ENCODE data around the gene ACTBL2.

Gene ACTBL2

DNA sequence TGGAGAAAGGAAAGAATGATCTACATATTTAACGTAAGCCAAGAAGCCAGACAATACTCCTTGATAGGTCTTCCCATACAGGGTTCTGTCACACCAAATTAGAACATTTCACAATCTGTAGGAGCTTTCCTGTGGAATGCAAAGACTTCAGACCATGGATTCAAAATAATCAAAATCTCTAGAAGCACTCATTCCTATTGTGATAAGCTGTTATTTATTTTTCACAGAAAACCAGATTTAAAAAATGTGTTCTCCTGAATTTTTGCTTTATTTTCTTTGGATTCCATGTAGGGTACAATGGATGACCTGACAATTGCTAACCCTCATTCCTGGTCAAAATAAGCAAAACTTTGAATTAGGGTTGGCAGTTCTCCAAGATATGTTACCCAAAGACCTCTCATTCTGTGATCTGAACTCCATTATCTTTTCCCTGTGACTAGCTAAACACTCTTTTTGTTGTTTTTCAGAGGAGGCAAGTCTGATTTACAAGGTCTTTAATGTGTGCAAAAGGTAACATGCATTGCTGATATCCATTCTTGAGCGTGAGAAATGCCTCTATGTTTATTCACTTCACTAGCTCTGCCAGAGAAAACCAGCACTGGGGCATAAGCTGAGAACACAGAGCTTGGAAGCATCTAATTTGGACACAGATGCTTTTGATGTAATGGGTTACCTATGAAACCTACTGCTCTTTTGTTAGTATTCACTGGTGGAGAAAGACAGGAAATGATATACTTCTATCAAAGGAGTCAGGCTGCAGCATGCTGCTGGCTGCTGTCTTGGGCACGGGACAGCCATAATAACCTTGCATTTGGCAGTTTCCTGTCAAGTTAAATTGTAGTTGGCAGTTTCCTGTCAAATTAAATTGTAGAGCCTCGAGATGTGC is 31.4 kb downstream of the ACTBL2 start:
- FAIRE-seq (no peak), DNase-seq (ENCODE audit: low spot score) (no peak)

DNA sequence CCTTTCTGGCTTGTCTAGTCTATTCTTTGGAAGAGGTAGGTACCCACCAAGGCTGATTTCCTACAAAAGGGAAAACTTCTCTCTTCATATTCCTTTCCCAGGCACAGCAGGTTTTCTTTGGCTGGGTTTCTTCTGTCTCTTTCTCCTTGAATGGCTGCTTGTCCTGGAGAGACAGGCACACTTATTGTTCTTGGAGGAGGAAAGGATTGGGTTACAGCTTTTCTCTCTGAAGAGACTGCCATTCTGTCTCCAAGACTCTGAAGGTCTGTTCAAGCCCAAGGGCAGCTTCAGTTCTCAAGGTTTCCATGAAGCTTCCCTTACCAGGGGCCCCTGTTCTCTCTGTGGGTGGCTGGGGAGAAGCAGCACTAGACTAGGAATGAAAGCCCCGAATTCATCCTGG is 33.9 kb downstream of the ACTBL2 start:
- FAIRE-seq (no peak), DNase-seq (ENCODE audit: low spot score) (no peak)

DNA sequence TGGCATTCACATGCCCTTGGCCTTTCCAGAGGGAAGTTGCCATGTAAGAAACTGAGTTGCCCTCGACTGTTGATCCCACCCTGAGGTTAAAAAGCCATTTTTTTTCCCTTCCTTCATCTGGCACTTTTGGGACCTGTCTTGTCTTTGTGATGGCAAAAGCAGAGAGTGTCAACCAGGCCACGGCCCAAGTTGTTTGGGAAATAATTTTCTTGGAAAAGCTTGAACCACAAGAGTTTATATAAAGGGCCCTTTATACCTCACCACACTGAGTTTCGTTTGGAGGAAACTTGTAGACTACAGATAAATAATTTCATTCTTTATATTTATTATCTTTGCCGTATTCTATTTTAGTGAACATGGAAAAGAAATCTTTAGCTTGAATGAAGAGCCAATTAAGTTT is 34.3 kb downstream of the ACTBL2 start:
- FAIRE-seq (no peak), DNase-seq (ENCODE audit: low spot score) (no peak)

DNA sequence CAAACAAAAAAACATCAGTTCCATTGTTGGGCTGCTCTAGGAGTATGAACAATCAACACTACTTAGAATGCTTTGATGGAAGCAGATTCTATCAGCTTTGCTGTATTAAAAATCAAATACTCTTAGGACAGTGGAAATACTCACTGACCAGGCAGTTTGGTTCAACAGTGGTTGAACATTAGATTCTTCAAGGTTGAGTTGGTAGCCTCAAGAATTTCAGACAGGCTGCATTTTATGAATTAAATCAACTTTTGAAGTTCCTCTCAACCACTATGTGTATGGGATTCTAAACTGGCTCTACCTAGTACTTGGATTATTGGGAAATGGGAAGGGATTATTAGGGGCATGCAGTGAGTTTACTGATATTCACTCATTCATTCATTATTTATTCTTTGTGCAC is 35.0 kb downstream of the ACTBL2 start:
- FAIRE-seq, result no peak
- no peak for DNase-seq (ENCODE audit: low spot score)

- DNase-seq (ENCODE audit: low spot score), result no peak
- no peak for FAIRE-seq
Measured at GRCh38 chr5:57446966-57447365, 35.6 kb downstream of the ACTBL2 start.

- FAIRE-seq (no peak), DNase-seq (ENCODE audit: low spot score) (no peak)
Measured at GRCh38 chr5:57445705-57446037, 36.9 kb downstream of the ACTBL2 start.

- no peak for DNase-seq (ENCODE audit: low spot score)
- FAIRE-seq, result no peak
Measured at GRCh38 chr5:57445006-57445704, 37.5 kb downstream of the ACTBL2 start.

GRCh38 chr5:57442080-57442839 is 40.4 kb downstream of the ACTBL2 start:
- DNase-seq (ENCODE audit: low spot score) (peak; percentile 68), FAIRE-seq (peak; percentile 48)

GRCh38 chr5:57441557-57441956 is 41.1 kb downstream of the ACTBL2 start:
- FAIRE-seq (no peak), DNase-seq (ENCODE audit: low spot score) (peak; percentile 80)

DNA sequence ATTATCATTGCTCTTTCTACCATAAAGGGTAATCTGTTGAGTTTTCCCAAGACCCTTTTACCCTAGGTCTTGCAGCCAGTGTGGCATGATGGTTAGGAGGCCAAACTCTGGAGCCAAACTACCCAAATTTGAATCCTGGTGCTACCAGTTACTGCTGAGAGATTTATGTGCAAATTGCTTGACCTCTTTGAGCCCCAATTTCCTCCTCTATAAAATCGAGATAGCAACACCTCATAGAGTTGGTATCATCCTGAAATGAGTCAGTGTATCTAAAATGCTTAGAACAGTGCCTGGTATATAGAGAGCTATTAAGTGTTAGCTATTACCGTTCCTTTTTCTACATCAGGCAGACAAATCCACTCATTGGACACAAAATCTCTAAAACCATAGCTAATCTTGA is 43.0 kb downstream of the ACTBL2 start:
- FAIRE-seq (no peak), DNase-seq (ENCODE audit: low spot score) (no peak)

DNA sequence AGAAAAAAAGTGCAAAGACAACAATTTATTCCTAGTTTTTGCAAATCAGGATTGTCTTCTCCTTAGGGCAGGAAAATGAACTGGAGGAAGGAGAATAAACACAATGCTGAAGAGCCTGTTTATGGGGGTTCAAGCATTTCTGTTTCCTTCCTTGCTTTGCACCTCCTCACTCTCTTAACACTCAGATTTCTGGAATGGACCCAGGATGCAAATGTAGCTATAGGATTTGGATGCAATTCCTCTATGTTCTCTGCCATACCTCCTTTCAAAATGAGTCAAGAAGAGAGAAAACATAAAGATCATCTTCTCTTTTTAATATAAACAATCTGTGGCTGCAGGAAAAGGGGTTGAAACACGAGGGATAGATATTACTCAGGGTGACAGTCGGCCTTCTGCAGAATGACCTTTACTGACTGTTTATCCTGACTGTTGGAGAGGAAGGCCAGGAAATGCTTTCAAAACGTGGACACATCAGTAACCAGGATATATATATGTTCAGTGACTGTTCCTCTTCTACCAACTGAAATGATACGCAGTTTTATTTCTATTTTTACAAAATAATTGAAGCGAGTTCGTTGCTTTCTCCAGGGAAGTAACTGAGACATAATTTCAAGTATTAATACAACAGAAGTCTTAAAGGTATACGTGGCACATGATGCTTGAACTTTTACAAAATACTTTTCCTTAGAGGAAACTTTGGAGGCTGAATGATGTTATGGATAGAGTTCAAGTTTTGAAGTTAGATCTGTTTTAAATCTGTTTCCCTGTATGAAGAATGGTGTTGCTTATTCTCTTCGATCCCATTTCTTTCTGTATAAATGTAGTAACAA is 44.4 kb downstream of the ACTBL2 start:
- no peak for FAIRE-seq
- no peak for DNase-seq (ENCODE audit: low spot score)

DNA sequence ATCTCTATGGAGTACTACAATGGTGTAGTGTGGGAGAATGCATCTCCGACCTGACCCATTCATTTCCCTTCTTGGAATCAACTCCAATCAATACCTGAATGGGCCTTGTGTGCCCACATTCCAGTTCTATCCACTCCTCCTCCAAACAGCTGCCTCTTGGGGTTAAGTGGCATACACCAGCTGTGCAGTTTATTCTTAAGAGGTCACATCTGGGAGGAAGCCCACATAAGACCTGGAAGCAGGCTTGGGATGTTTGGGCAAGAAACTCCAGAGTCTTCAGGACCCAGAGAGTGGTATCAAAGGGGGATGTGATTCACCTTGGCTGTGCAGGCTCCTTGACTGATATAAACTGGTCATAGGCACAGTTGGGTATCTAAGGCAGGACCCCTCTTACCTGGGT is 46.0 kb downstream of the ACTBL2 start:
- no peak for FAIRE-seq
- DNase-seq (ENCODE audit: low spot score), result no peak

DNA sequence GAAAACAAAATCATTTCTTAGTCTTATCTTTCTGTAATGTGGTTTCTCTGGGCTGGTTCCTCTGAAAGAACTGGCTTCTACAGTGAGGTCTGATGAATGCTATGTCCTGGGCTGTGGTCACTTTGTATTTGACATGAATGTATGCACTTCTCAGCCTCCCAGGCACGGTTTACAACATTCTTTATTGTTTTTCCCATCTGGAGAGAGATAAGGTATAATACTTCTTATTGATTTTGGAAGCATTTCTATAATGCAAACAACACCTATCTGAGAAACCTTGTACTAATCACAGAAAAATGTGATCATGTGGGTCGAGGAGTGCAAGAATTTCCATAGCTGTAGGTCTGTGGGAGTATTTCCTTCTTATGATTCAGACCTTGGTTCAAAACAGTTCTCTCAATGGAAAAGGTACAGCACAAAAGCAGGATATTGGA is 46.9 kb downstream of the ACTBL2 start:
- peak; percentile 60 for DNase-seq (ENCODE audit: low spot score)
- no peak for FAIRE-seq

GRCh38 chr5:57434683-57435082 is 47.9 kb downstream of the ACTBL2 start:
- FAIRE-seq (no peak), DNase-seq (ENCODE audit: low spot score) (no peak)

DNA sequence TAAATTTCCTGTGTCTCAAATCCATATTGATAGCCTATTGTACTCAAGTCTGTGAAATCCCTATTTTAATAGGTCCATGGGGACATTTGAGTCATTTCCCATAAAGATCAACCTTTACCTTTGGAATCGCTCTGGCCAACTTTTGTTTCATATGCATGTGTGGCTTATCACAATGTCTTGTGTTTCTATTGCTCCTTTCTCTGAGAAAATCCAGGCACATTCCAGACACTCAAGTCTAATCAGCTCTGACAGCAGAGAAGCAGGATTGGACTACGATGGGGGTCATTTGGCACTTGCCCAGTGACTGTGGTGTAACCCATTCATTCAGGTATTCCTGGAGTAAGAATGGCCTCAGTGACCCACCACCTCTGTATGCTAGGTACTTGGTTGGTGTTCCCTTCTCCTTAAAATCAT is 48.4 kb downstream of the ACTBL2 start:
- no peak for DNase-seq (ENCODE audit: low spot score)
- FAIRE-seq, result peak; percentile 92

- no peak for FAIRE-seq
- no peak for DNase-seq (ENCODE audit: low spot score)
Measured at GRCh38 chr5:57432876-57433275, 49.7 kb downstream of the ACTBL2 start.

DNA sequence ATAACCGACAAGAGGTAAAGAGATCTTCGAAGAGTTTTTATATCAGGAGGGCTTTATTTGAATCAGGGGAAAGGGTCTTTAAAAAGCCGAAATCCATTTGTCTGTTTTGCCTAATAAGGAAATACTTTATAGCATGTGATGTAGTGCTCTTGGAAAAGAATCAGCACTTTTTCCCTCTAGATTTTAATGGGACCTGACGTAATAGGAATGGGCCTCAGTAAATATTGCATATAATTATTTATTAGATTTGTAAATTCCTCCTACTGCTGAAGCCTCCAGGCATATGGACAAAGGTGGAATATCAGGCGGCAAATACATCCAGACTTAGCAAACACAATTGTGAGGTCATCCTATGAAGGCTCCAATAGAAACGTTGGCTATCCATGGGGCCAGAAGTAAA is 50.9 kb downstream of the ACTBL2 start:
- FAIRE-seq, result no peak
- no peak for DNase-seq (ENCODE audit: low spot score)

Data from urothelium cell line (cell line).